IPS-15b (cell line): ENCODE measurements around the gene FXYD6.

ENCODE experiments used
- H3K27me3 ChIP-seq: one replicate; pipeline ENCODE4 v1.6.1; 2013; ENCODE audit warnings: low read length; ENCODE audit not compliant: control insufficient read depth, insufficient read depth
- H3K36me3 ChIP-seq: one replicate; pipeline ENCODE4 v1.6.1; 2013; ENCODE audit warnings: low read length; ENCODE audit not compliant: control insufficient read depth, insufficient read depth
- H3K4me1 ChIP-seq: one replicate; pipeline ENCODE4 v1.6.1; 2013; ENCODE audit warnings: mild to moderate bottlenecking, low read length; ENCODE audit not compliant: control insufficient read depth, insufficient read depth
- H3K4me3 ChIP-seq: one replicate; pipeline ENCODE4 v1.5.1; 2013; ENCODE audit warnings: low read depth, low read length
- H3K9ac ChIP-seq: one replicate; pipeline ENCODE4 v1.6.1; 2013; ENCODE audit warnings: low read depth, mild to moderate bottlenecking, low read length
- H3K9me3 ChIP-seq: one replicate; pipeline ENCODE4 v1.6.1; 2013; ENCODE audit warnings: mild to moderate bottlenecking, low read length; ENCODE audit not compliant: control insufficient read depth, insufficient read depth

FXYD6 gene

GRCh38 chr11:117837070-117837776 is 39.2 kb downstream of the FXYD6 start:
- H3K4me3 ChIP-seq = no peak overlapping the region
- no peaks in the 10 kb centered on the region for H3K4me1 ChIP-seq
- H3K9me3 ChIP-seq = no peaks in the 10 kb centered on the region
- peaks cover 8% of the 10 kb centered on the region for H3K36me3 ChIP-seq
- no peak overlapping the region for H3K9ac ChIP-seq
- no peaks in the 10 kb centered on the region for H3K27me3 ChIP-seq

- no peaks in the 10 kb centered on the region for H3K9me3 ChIP-seq
- H3K4me1 ChIP-seq = no peaks in the 10 kb centered on the region
- H3K9ac ChIP-seq = no peak overlapping the region
- H3K4me3 ChIP-seq = no peak overlapping the region
- no peaks in the 10 kb centered on the region for H3K27me3 ChIP-seq
- peaks cover 8% of the 10 kb centered on the region for H3K36me3 ChIP-seq
Observed at GRCh38 chr11:117836077-117836960, 40.1 kb downstream of the FXYD6 start.

GRCh38 chr11:117835576-117835975 is 40.9 kb downstream of the FXYD6 start:
- H3K9me3 ChIP-seq = no peaks in the 10 kb centered on the region
- H3K9ac ChIP-seq = no peak overlapping the region
- H3K4me1 ChIP-seq = peaks cover 4% of the 10 kb centered on the region
- H3K4me3 ChIP-seq = no peak overlapping the region
- peaks cover 8% of the 10 kb centered on the region for H3K36me3 ChIP-seq
- H3K27me3 ChIP-seq = no peaks in the 10 kb centered on the region

GRCh38 chr11:117834838-117835443 is 41.5 kb downstream of the FXYD6 start:
- peaks cover 4% of the 10 kb centered on the region for H3K4me1 ChIP-seq
- H3K9me3 ChIP-seq = no peaks in the 10 kb centered on the region
- peaks cover 6% of the 10 kb centered on the region for H3K36me3 ChIP-seq
- no peak overlapping the region for H3K4me3 ChIP-seq
- no peaks in the 10 kb centered on the region for H3K27me3 ChIP-seq
- no peak overlapping the region for H3K9ac ChIP-seq

GRCh38 chr11:117834068-117834810 is 42.2 kb downstream of the FXYD6 start:
- Histone ChIP-seq H3K4me3 (no peak overlapping the region), H3K4me1 (peaks cover 4% of the 10 kb centered on the region), H3K9ac (no peak overlapping the region), H3K9me3 (no peaks in the 10 kb centered on the region), H3K36me3 (peaks cover 2% of the 10 kb centered on the region), H3K27me3 (no peaks in the 10 kb centered on the region)

GRCh38 chr11:117833401-117833891 is 43.0 kb downstream of the FXYD6 start:
- no peak overlapping the region for H3K4me3 ChIP-seq
- peaks cover 2% of the 10 kb centered on the region for H3K36me3 ChIP-seq
- H3K27me3 ChIP-seq = no peaks in the 10 kb centered on the region
- peaks cover 4% of the 10 kb centered on the region for H3K4me1 ChIP-seq
- no peaks in the 10 kb centered on the region for H3K9me3 ChIP-seq
- no peak overlapping the region for H3K9ac ChIP-seq

GRCh38 chr11:117832511-117832910 is 43.9 kb downstream of the FXYD6 start:
- H3K4me1 ChIP-seq = peaks cover 4% of the 10 kb centered on the region
- no peaks in the 10 kb centered on the region for H3K9me3 ChIP-seq
- peaks cover 2% of the 10 kb centered on the region for H3K36me3 ChIP-seq
- H3K9ac ChIP-seq = no peak overlapping the region
- H3K27me3 ChIP-seq = no peaks in the 10 kb centered on the region
- no peak overlapping the region for H3K4me3 ChIP-seq

GRCh38 chr11:117831661-117832415 is 44.6 kb downstream of the FXYD6 start:
- no peaks in the 10 kb centered on the region for H3K27me3 ChIP-seq
- no peak overlapping the region for H3K4me3 ChIP-seq

GRCh38 chr11:117830674-117831351 is 45.6 kb downstream of the FXYD6 start:
- H3K4me3 ChIP-seq = no peak overlapping the region
- no peaks in the 10 kb centered on the region for H3K27me3 ChIP-seq
- H3K9me3 ChIP-seq = no peaks in the 10 kb centered on the region
- peaks cover 4% of the 10 kb centered on the region for H3K4me1 ChIP-seq
- no peak overlapping the region for H3K9ac ChIP-seq
- no peaks in the 10 kb centered on the region for H3K36me3 ChIP-seq

More at GRCh38 chr11:117831661-117832415, 44.6 kb downstream of the FXYD6 start:
- Histone ChIP-seq H3K9ac (no peak overlapping the region), H3K9me3 (no peaks in the 10 kb centered on the region), H3K4me1 (peaks cover 4% of the 10 kb centered on the region), H3K36me3 (no peaks in the 10 kb centered on the region)

GRCh38 chr11:117830072-117830471 is 46.4 kb downstream of the FXYD6 start:
- Histone ChIP-seq H3K4me1 (peaks cover 4% of the 10 kb centered on the region), H3K36me3 (no peaks in the 10 kb centered on the region), H3K4me3 (no peak overlapping the region), H3K27me3 (no peaks in the 10 kb centered on the region), H3K9ac (no peak overlapping the region), H3K9me3 (no peaks in the 10 kb centered on the region)
